Stimulated activated CD4-positive, alpha-beta T cell treated with anti-CD3 and anti-CD28 coated beads, TNF-alpha, amount 100 ng/mL, for 1 hour (primary cell): ENCODE data around the gene NFKBIB.

Source experiments
- DNase-seq, 3 donors: peaks; one replicate each; pipeline ENCODE4 v3.0.0-alpha.2; 2020; ENCODE audit warnings: low read depth in 3 of 3, low spot score in 1 of 3

NFKBIB gene

GRCh38 chr19:38956264-38956663 is 56.5 kb downstream of the NFKBIB start:
- DNase-seq, result no peak

- no peak for DNase-seq
Measured at GRCh38 chr19:38958301-38958700, 58.5 kb downstream of the NFKBIB start.
